Smooth muscle cell (in vitro differentiated cells): ENCODE measurements around the gene CLEC18C. TPM values are rescaled to one million over a fixed set of nuclear protein-coding genes. Genes with fewer than 3 reads are reported as not detected.
"Not testable (repeated sequence)": the region's sequence is repeated elsewhere in the genome, so short reads cannot be mapped to it uniquely, and the experiment has no call there.

ENCODE experiments used
- DNase-seq: peaks from one replicate; lab custom pipeline; 2025; ENCODE audit not compliant: unreplicated experiment; lab: John Stamatoyannopoulos, UW
- H2AFZ ChIP-seq: fragments of 200-600 bp; sonication (generic); 2 replicates; pipeline ENCODE4 v1.6.0; 2016; ENCODE audit warnings: antibody characterized with exemption, low read depth, mild to moderate bottlenecking
- H3F3A ChIP-seq: fragments of 200-600 bp; sonication (generic); 2 replicates; pipeline ENCODE4 v1.6.0; 2017; ENCODE audit warnings: antibody characterized with exemption, low read depth
- H3K27ac ChIP-seq: fragments of 200-600 bp; sonication (generic); 2 replicates; pipeline ENCODE4 v1.5.1; 2016; ENCODE audit warnings: low read depth, mild to moderate bottlenecking
- H3K27me3 ChIP-seq: fragments of 200-600 bp; sonication (generic); 2 replicates; pipeline ENCODE4 v1.6.1; 2016; ENCODE audit warnings: low read depth, mild to moderate bottlenecking
- H3K36me3 ChIP-seq: fragments of 200-600 bp; sonication (generic); 2 replicates; pipeline ENCODE4 v1.5.1; 2016; ENCODE audit warnings: low read depth
- H3K4me1 ChIP-seq: fragments of 200-600 bp; sonication (generic); 2 replicates; pipeline ENCODE4 v1.5.1; 2016; ENCODE audit warnings: low read depth
- H3K4me2 ChIP-seq: fragments of 200-600 bp; sonication (generic); 2 replicates; pipeline ENCODE4 v1.6.0; 2016; ENCODE audit warnings: mild to moderate bottlenecking
- H3K4me3 ChIP-seq: fragments of 200-600 bp; sonication (generic); 2 replicates; pipeline ENCODE4 v1.5.1; 2016; ENCODE audit warnings: mild to moderate bottlenecking
- H3K79me2 ChIP-seq: fragments of 200-600 bp; sonication (generic); 2 replicates; pipeline ENCODE4 v1.6.0; 2016; ENCODE audit warnings: low read depth, mild to moderate bottlenecking
- H3K9ac ChIP-seq: fragments of 200-600 bp; sonication (generic); 2 replicates; pipeline ENCODE4 v1.6.0; 2016; ENCODE audit warnings: low read depth
- H3K9me3 ChIP-seq: fragments of 200-600 bp; sonication (generic); replicated peaks from 2 replicates; pipeline ENCODE4 v1.5.1; 2016; ENCODE audit warnings: low read depth
- H4K20me1 ChIP-seq: fragments of 200-600 bp; sonication (generic); 2 replicates; pipeline ENCODE4 v1.6.0; 2016; ENCODE audit warnings: low read depth
- WGBS: methylation state at CpG from one replicate; pipeline ENCODE4 v1.1.7; 2016; ENCODE audit warnings: low lambda C conversion rate; 5-methylcytosine and 5-hydroxymethylcytosine counted together
- polyA plus RNA-seq: library from polyadenylated mRNA; unstranded; fragments of >200 nt; fragmentation: Nextera tagmentation; extraction: Ambion mirVana; gene quantifications from 2 replicates; pipeline ENCODE4 v1.2.1, GENCODE V29; 2016
- total RNA-seq: library from RNA; depleted of rRNA; stranded (reverse); fragments of >200 nt; gene quantifications from 2 replicates; pipeline ENCODE4 v1.2.3, GENCODE V29; 2014
- TF ChIP-seq, protein P1 (sequence below): fragments of 200-600 bp; sonication (generic); IDR thresholded peaks from 2 replicates; pipeline ENCODE4 v1.5.1; 2017; ENCODE audit warnings: borderline replicate concordance, mild to moderate bottlenecking, antibody characterized with exemption; ENCODE audit not compliant: insufficient read depth, poor library complexity, severe bottlenecking

The CLEC18C gene
- total and polyA plus RNA-seq, 2 experiments from 2014 or later, result 0.99 to 1.3 TPM

GRCh38 chr16:70151941-70152509, 21.6 kb upstream of the CLEC18C start:
- no peaks in the 10 kb centered on the region for H3K27me3 ChIP-seq
- no peak overlapping the region for H2AFZ ChIP-seq
- no peak overlapping the region for H3K27ac ChIP-seq
- H3K9me3 ChIP-seq, result no peaks in the 10 kb centered on the region
- WGBS, result 92% methylated on average over 17 of the region's 17 CpGs
- no peak for DNase-seq
- H3K4me3 ChIP-seq, result no peak overlapping the region
- H3K9ac ChIP-seq, result no peak overlapping the region
- H3K4me2 ChIP-seq, result no peak overlapping the region
- no peaks in the 10 kb centered on the region for H3F3A ChIP-seq
- no peaks in the 10 kb centered on the region for H3K4me1 ChIP-seq
- no peaks in the 10 kb centered on the region for H4K20me1 ChIP-seq
- TF ChIP-seq, protein P1, sequence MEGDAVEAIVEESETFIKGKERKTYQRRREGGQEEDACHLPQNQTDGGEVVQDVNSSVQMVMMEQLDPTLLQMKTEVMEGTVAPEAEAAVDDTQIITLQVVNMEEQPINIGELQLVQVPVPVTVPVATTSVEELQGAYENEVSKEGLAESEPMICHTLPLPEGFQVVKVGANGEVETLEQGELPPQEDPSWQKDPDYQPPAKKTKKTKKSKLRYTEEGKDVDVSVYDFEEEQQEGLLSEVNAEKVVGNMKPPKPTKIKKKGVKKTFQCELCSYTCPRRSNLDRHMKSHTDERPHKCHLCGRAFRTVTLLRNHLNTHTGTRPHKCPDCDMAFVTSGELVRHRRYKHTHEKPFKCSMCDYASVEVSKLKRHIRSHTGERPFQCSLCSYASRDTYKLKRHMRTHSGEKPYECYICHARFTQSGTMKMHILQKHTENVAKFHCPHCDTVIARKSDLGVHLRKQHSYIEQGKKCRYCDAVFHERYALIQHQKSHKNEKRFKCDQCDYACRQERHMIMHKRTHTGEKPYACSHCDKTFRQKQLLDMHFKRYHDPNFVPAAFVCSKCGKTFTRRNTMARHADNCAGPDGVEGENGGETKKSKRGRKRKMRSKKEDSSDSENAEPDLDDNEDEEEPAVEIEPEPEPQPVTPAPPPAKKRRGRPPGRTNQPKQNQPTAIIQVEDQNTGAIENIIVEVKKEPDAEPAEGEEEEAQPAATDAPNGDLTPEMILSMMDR, result no peak
- no peaks in the 10 kb centered on the region for H3K36me3 ChIP-seq
- H3K79me2 ChIP-seq, result no peaks in the 10 kb centered on the region

GRCh38 chr16:70152578-70153302, 20.8 kb upstream of the CLEC18C start:
- no peaks in the 10 kb centered on the region for H4K20me1 ChIP-seq
- no peaks in the 10 kb centered on the region for H3F3A ChIP-seq
- no peaks in the 10 kb centered on the region for H3K27me3 ChIP-seq
- no peak overlapping the region for H3K9ac ChIP-seq
- no peak for DNase-seq
- no peaks in the 10 kb centered on the region for H3K4me1 ChIP-seq
- H3K79me2 ChIP-seq, result no peaks in the 10 kb centered on the region
- H3K27ac ChIP-seq, result no peak overlapping the region
- no peak overlapping the region for H3K4me2 ChIP-seq
- H3K4me3 ChIP-seq, result no peak overlapping the region
- no peak overlapping the region for H2AFZ ChIP-seq
- no peaks in the 10 kb centered on the region for H3K36me3 ChIP-seq
- WGBS, result 98% methylated on average over 13 of the region's 13 CpGs
- no peaks in the 10 kb centered on the region for H3K9me3 ChIP-seq
- TF ChIP-seq, protein P1, result no peak

- WGBS, result 99% methylated on average over 10 of the region's 10 CpGs
- H3K4me3 ChIP-seq, H3K4me2 ChIP-seq, H3K27me3 ChIP-seq, DNase-seq, H3K36me3 ChIP-seq, H4K20me1 ChIP-seq, H3F3A ChIP-seq, H3K4me1 ChIP-seq, H2AFZ ChIP-seq, H3K27ac ChIP-seq, H3K9me3 ChIP-seq, H3K9ac ChIP-seq, H3K79me2 ChIP-seq: not testable (repeated sequence)
These were observed 18.9 kb upstream of the CLEC18C start for GRCh38 chr16:70154736-70155135.

DNA sequence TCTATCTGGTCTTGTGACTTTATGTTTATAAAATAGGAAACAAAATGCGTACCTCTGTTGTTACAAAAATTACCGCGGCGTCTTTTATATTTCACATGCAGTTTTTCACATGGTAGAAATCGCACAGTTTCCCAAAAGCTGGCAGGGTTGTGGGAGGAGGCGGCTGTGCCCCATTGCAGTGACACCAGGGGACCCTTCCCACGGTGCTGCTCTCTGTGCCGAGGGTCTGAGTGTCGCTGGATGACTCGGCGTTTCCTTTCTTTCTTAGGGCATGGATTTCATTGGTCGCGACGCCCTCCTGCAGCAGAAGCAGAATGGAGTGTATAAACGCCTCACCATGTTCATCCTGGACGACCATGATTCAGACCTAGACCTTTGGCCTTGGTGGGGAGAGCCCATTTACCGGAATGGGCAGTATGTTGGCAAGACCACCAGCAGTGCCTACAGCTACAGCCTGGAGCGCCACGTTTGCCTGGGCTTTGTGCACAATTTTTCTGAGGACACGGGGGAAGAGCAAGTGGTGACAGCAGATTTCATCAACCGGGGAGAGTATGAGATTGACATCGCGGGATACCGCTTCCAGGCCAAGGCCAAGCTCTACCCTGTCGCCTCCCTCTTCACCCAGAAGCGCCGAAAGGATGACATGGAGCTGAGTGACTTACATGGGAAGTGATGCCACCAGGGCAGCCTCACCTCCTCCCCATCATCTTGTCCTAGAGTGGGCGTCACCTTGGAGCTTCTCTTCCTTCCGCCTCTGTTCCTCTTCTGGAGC, 17.2 kb upstream of the CLEC18C start:
- H3K4me2 ChIP-seq, result no peak overlapping the region
- H4K20me1 ChIP-seq, result no peaks in the 10 kb centered on the region
- H3K27me3 ChIP-seq, result no peaks in the 10 kb centered on the region
- H3K4me3 ChIP-seq, result no peak overlapping the region
- H3K36me3 ChIP-seq, result peaks cover 5% of the 10 kb centered on the region
- no peaks in the 10 kb centered on the region for H3K9me3 ChIP-seq
- DNase-seq, result no peak
- no peak overlapping the region for H2AFZ ChIP-seq
- peaks cover 1% of the 10 kb centered on the region for H3F3A ChIP-seq
- H3K27ac ChIP-seq, result no peak overlapping the region
- TF ChIP-seq, protein P1, result no peak
- no peaks in the 10 kb centered on the region for H3K79me2 ChIP-seq
- WGBS, result 95% methylated on average over 29 of the region's 29 CpGs
- H3K9ac ChIP-seq, result no peak overlapping the region
- H3K4me1 ChIP-seq, result no peaks in the 10 kb centered on the region
